ENCODE data around the gene SH3GL1.

Gene SH3GL1

GRCh38 chr19:4439243-4439642 is 38.9 kb upstream of the SH3GL1 start:
- TF ChIP-seq, protein P1, sequence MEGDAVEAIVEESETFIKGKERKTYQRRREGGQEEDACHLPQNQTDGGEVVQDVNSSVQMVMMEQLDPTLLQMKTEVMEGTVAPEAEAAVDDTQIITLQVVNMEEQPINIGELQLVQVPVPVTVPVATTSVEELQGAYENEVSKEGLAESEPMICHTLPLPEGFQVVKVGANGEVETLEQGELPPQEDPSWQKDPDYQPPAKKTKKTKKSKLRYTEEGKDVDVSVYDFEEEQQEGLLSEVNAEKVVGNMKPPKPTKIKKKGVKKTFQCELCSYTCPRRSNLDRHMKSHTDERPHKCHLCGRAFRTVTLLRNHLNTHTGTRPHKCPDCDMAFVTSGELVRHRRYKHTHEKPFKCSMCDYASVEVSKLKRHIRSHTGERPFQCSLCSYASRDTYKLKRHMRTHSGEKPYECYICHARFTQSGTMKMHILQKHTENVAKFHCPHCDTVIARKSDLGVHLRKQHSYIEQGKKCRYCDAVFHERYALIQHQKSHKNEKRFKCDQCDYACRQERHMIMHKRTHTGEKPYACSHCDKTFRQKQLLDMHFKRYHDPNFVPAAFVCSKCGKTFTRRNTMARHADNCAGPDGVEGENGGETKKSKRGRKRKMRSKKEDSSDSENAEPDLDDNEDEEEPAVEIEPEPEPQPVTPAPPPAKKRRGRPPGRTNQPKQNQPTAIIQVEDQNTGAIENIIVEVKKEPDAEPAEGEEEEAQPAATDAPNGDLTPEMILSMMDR (conservative IDR thresholded peaks at IDR 0.05; ENCODE audit: low read depth, low read length) = no peak
- Histone ChIP-seq H3K27ac (no peak overlapping the region), H3K36me3 (ENCODE audit: insufficient read depth) (no peaks in the 10 kb centered on the region)

GRCh38 chr19:4437103-4437502 is 36.8 kb upstream of the SH3GL1 start:
- Histone ChIP-seq H2AFZ (ENCODE audit: low read depth) (no peak overlapping the region), H3K36me3 (ENCODE audit: insufficient read depth) (no peaks in the 10 kb centered on the region), H4K20me1 (ENCODE audit: insufficient read depth) (0 out of 2 replicates have a peak, but pooled peaks cover 5% of the 10 kb centered on the region), H3K27ac (no peak overlapping the region), H3K9ac (no peak overlapping the region), H3K4me2 (no peak overlapping the region), H3K4me1 (ENCODE audit: low read depth, poor library complexity, severe bottlenecking) (no peaks in the 10 kb centered on the region), H3K27me3 (ENCODE audit: insufficient read depth, low read depth) (no peaks in the 10 kb centered on the region), H3K4me3 (IDR thresholded peaks at IDR 0.05; ENCODE audit: insufficient read depth, low read depth, low read length) (no peak overlapping the region), H3K79me2 (ENCODE audit: insufficient read depth, low read depth) (no peaks in the 10 kb centered on the region)
- TF ChIP-seq, protein P1 (conservative IDR thresholded peaks at IDR 0.05; ENCODE audit: low read depth, low read length) = no peak

More at GRCh38 chr19:4439243-4439642, 38.9 kb upstream of the SH3GL1 start:
- H3K4me3 ChIP-seq (IDR thresholded peaks at IDR 0.05; ENCODE audit: insufficient read depth, low read depth, low read length) = no peak overlapping the region
- H3K9ac ChIP-seq = no peak overlapping the region
- H3K4me2 ChIP-seq = no peak overlapping the region
- no peaks in the 10 kb centered on the region for H3K27me3 ChIP-seq (ENCODE audit: insufficient read depth, low read depth)
- 0 out of 2 replicates have a peak, but pooled peaks cover 5% of the 10 kb centered on the region for H4K20me1 ChIP-seq (ENCODE audit: insufficient read depth)
- no peaks in the 10 kb centered on the region for H3K79me2 ChIP-seq (ENCODE audit: insufficient read depth, low read depth)
- H2AFZ ChIP-seq (ENCODE audit: low read depth) = no peak overlapping the region
- no peaks in the 10 kb centered on the region for H3K4me1 ChIP-seq (ENCODE audit: low read depth, poor library complexity, severe bottlenecking)

DNA sequence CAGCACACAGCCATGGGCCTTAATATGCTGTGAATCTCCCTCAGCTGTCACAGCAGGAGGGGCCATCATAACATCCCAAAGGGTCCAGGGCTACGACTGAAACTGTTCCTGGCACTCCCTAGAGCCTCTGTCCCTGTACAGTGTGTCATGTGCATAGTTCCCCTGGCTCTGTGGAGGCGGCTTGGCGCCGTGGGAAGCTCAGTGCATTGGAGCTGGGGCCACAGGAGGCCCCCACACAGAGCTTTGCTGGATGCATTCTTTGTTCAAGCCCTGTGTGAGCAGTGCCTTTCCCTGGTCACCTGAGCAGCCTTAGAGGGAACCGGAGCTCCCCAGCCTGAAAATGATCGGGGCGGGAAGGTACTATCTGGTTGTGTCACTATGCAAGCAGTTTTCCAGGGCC is 35.9 kb upstream of the SH3GL1 start:
- Histone ChIP-seq H3K79me2 (ENCODE audit: insufficient read depth, low read depth) (no peaks in the 10 kb centered on the region), H3K36me3 (ENCODE audit: insufficient read depth) (no peaks in the 10 kb centered on the region), H3K9ac (no peak overlapping the region), H3K27ac (no peak overlapping the region), H3K4me1 (ENCODE audit: low read depth, poor library complexity, severe bottlenecking) (no peaks in the 10 kb centered on the region), H3K27me3 (ENCODE audit: insufficient read depth, low read depth) (no peaks in the 10 kb centered on the region), H3K4me2 (no peak overlapping the region), H3K4me3 (IDR thresholded peaks at IDR 0.05; ENCODE audit: insufficient read depth, low read depth, low read length) (no peak overlapping the region), H4K20me1 (ENCODE audit: insufficient read depth) (0 out of 2 replicates have a peak, but pooled peaks cover 5% of the 10 kb centered on the region), H2AFZ (ENCODE audit: low read depth) (no peak overlapping the region)
- TF ChIP-seq, protein P1 (conservative IDR thresholded peaks at IDR 0.05; ENCODE audit: low read depth, low read length) = no peak

- no peak overlapping the region for H3K4me3 ChIP-seq (IDR thresholded peaks at IDR 0.05; ENCODE audit: insufficient read depth, low read depth, low read length)
- no peak overlapping the region for H3K27ac ChIP-seq
- peaks cover 3% of the 10 kb centered on the region; the same call in 1 of the 2 replicates for H3K36me3 ChIP-seq (ENCODE audit: insufficient read depth)
- H3K9ac ChIP-seq = no peak overlapping the region
- 0 out of 2 replicates have a peak, but pooled peaks cover 4% of the 10 kb centered on the region for H4K20me1 ChIP-seq (ENCODE audit: insufficient read depth)
- TF ChIP-seq, protein P1 (conservative IDR thresholded peaks at IDR 0.05; ENCODE audit: low read depth, low read length) = no peak
- H2AFZ ChIP-seq (ENCODE audit: low read depth) = no peak overlapping the region
- H3K27me3 ChIP-seq (ENCODE audit: insufficient read depth, low read depth) = no peaks in the 10 kb centered on the region
- no peaks in the 10 kb centered on the region for H3K4me1 ChIP-seq (ENCODE audit: low read depth, poor library complexity, severe bottlenecking)
- H3K79me2 ChIP-seq (ENCODE audit: insufficient read depth, low read depth) = no peaks in the 10 kb centered on the region
- H3K4me2 ChIP-seq = no peak overlapping the region
These were observed 34.0 kb upstream of the SH3GL1 start for GRCh38 chr19:4434391-4434790.

Measured in KMS-11 (cell line).